ENCODE data around the gene MIDN. TPM values are rescaled to one million over a fixed set of nuclear protein-coding genes. Genes with fewer than 3 reads are reported as not detected.

Gene MIDN
- polyA plus RNA-seq, 2 of the 4 experiments (the other 2 are of a cell fraction), result 9.1 to 31.4 TPM

- peak; percentile 33 to 70 for ATAC-seq
- Histone ChIP-seq H3K27ac (peak overlapping the region; percentile 76 to 91), H3K4me2 (peak overlapping the region; percentile 86), H3K9me3 (no peaks in the 10 kb centered on the region), H3K4me1 (peaks cover 61% of the 10 kb centered on the region), H3K4me3 (peak overlapping the region; percentile 31; the same call in 2 of the 3 replicates)
- peak; percentile 79 to 84 for DNase-seq (ENCODE audit: low read depth in 1 of 2, low spot score in 1 of 2)
- 60% methylated on average over 19 of the region's 33 CpGs for WGBS (ENCODE audit: missing lambda C conversion rate)
- no peak for TF ChIP-seq TP53 (CRISPR knock-in tag; IDR thresholded peaks at IDR 0.05)
- TF ChIP-seq HMGXB4 (CRISPR knock-in tag; IDR thresholded peaks at IDR 0.05; ENCODE audit: borderline replicate concordance), result no peak
- TF ChIP-seq RARB (CRISPR knock-in tag; IDR thresholded peaks at IDR 0.05), result no peak
- no peak for TF ChIP-seq MAFK (IDR thresholded peaks at IDR 0.05; ENCODE audit: partially characterized antibody)
- TF ChIP-seq CBX8 (IDR thresholded peaks at IDR 0.05), result no peak
- 0 out of 5 replicates have a peak, but pooled peaks of 1 of the 2 experiments have one; percentile 5 for TF ChIP-seq JUN (IDR thresholded peaks at IDR 0.05)
- TF ChIP-seq RAD21 (conservative IDR thresholded peaks at IDR 0.05 in 1 of 2, IDR thresholded peaks at IDR 0.05 in 1 of 2), result peak; percentile 73 to 87
- peak; percentile 80 for TF ChIP-seq CTCF (IDR thresholded peaks at IDR 0.05)
- TF ChIP-seq SMC3 (IDR thresholded peaks at IDR 0.05), result peak; percentile 68
- TF ChIP-seq HOXA7 (CRISPR knock-in tag; IDR thresholded peaks at IDR 0.05), result no peak
- 0 out of 4 replicates have a peak, but pooled peaks of 1 of the 2 experiments have one; percentile 12 for TF ChIP-seq CEBPB (IDR thresholded peaks at IDR 0.05)
- POLR2A ChIA-PET, result interaction anchor here (0.6 to 4.5 kb wide), 7 partner anchors 9 to 611 kb away, joined by 3 to 98 read pairs (median 9); partner anchors contain the start of genes CIRBP and FAM174C
- CTCF ChIA-PET, result interaction anchor here (0.6 to 7.5 kb wide), 24 partner anchors 12 to 460 kb away, joined by 3 to 500 read pairs (median 5); partner anchors contain the start of genes ARHGAP45, CIRBP, FAM174C and POLR2E
- no peak for FAIRE-seq
These were observed 4.4 kb upstream of the MIDN start for GRCh38 chr19:1243768-1244692.

- peak overlapping the region; percentile 76 to 91 for H3K27ac ChIP-seq
- no peak for FAIRE-seq
- POLR2A ChIA-PET, result interaction anchor here (0.7 to 4.5 kb wide), 7 partner anchors 8 to 113 kb away, joined by 3 to 98 read pairs (median 9); partner anchors contain the start of genes CIRBP and FAM174C
These were observed 3.5 kb upstream of the MIDN start for GRCh38 chr19:1244693-1245451.

More at GRCh38 chr19:1244693-1245451, 3.5 kb upstream of the MIDN start:
- Histone ChIP-seq H3K4me1 (peaks cover 56% of the 10 kb centered on the region), H3K4me2 (peak overlapping the region; percentile 86), H3K9me3 (no peaks in the 10 kb centered on the region), H3K4me3 (peak overlapping the region; percentile 31; the same call in 2 of the 3 replicates)
- DNase-seq (ENCODE audit: low read depth in 1 of 2, low spot score in 1 of 2), result no peak
- TF ChIP-seq PBX3 (IDR thresholded peaks at IDR 0.05), result no peak
- TF ChIP-seq JUN (IDR thresholded peaks at IDR 0.05), result 0 out of 5 replicates have a peak, but pooled peaks of 1 of the 2 experiments have one; percentile 1
- TF ChIP-seq TFCP2L1 (CRISPR knock-in tag; IDR thresholded peaks at IDR 0.05), result no peak
- ATAC-seq, result peak in 1 of 2 experiments; percentile 49; a peak in 3 of 6 replicates
- CTCF ChIA-PET, result interaction anchor here (0.6 to 7.5 kb wide), 19 partner anchors 13 to 461 kb away, joined by 3 to 500 read pairs (median 6); partner anchors contain the start of genes ARHGAP45, CIRBP, FAM174C and POLR2E
- 0% methylated on average over 7 of the region's 31 CpGs for WGBS (ENCODE audit: missing lambda C conversion rate)

Data from A549 (cell line).